Heart right ventricle (tissue), 16 donors: ENCODE data around the gene OR10H1. TPM values are rescaled to one million over a fixed set of nuclear protein-coding genes. Genes with fewer than 3 reads are reported as not detected.
"Not testable (repeated sequence)": the region's sequence is repeated elsewhere in the genome, so short reads cannot be mapped to it uniquely, and the experiment has no call there.

Source experiments
- ATAC-seq, 8 donors: fragments of 200-7000 bp; cut with Tn5 transposase; one replicate each; pipeline ENCODE4 v1.9.1; 2020; ENCODE audit warnings: mild to moderate bottlenecking in 8 of 8, moderate library complexity in 8 of 8, moderate number of reproducible peaks in 1 of 8
- DNase-seq, 2 donors: peaks; one replicate each; pipeline ENCODE4 v3.0.0-alpha.2; 2020
- H3K27ac ChIP-seq, 10 donors: fragments of 200-600 bp; sonication (generic) in 2 of 10; one replicate each; pipeline versions ENCODE4 v1.5.0 to v1.8.0; 2020 to 2022; ENCODE audit warnings: mild to moderate bottlenecking in 3 of 10
- H3K27me3 ChIP-seq, 7 donors: fragments of 200-600 bp; one replicate each; pipeline ENCODE4 v1.8.0; 2021 to 2022; ENCODE audit warnings: mild to moderate bottlenecking in 2 of 7
- H3K36me3 ChIP-seq, 9 donors: fragments of 200-600 bp; sonication (generic) in 1 of 9; one replicate each; pipeline versions ENCODE4 v1.5.0 to v1.8.0; 2020 to 2022; ENCODE audit warnings: mild to moderate bottlenecking in 2 of 9
- H3K4me1 ChIP-seq, 9 donors: fragments of 200-600 bp; sonication (generic) in 1 of 9; one replicate each; pipeline versions ENCODE4 v1.5.0 to v1.8.0; 2020 to 2022; ENCODE audit warnings: mild to moderate bottlenecking in 4 of 9
- H3K4me3 ChIP-seq, 10 donors: fragments of 200-600 bp; sonication (generic) in 2 of 10; one replicate each; pipeline versions ENCODE4 v1.5.0 to v1.8.0; 2020 to 2022; ENCODE audit warnings: mild to moderate bottlenecking in 7 of 10, moderate library complexity in 2 of 10
- H3K9me3 ChIP-seq, 11 donors: fragments of 200-600 bp in 10 of 11; sonication (generic) in 2 of 11; one replicate each; pipeline versions ENCODE4 v1.5.0 to v1.8.0; 2013 to 2022; ENCODE audit warnings: mild to moderate bottlenecking in 2 of 11, control low read depth in 1 of 11, moderate library complexity in 1 of 11
- WGBS, 2 donors: extraction: QIAGEN DNeasy Blood & Tissue Kit; methylation state at CpG; one replicate each; pipeline ENCODE4 v1.1.7; 2013; ENCODE audit warnings: inconsistent platforms in 1 of 2; 5-methylcytosine and 5-hydroxymethylcytosine counted together
- intact Hi-C, 10 donors: fragments of 100-400 bp; cut with DNase I; formaldehyde crosslinking; loops; one replicate each; pipeline versions ENCODE4 v1.11.1 to v1.14.2; 2022
- polyA plus RNA-seq, 2 donors: library from polyadenylated mRNA; stranded (reverse); fragments of 200-250 nt; gene quantifications; one replicate each; pipeline ENCODE4 v1.2.3, GENCODE V29; 2013
- total RNA-seq, 10 donors: library from RNA; stranded (reverse); fragmentation: NEBNext Ultra II Directional in 3 of 10; extraction: Animal tissue kit (Norgen Biotek cat#: 25700) in 3 of 10; gene quantifications; one replicate each; pipeline versions ENCODE4 v1.2.1 to v1.2.4, GENCODE V29; 2021 to 2023
- TF ChIP-seq, protein P1 (sequence below), 9 donors: fragments of 200-600 bp; sonication (generic) in 2 of 9; IDR thresholded peaks; one replicate each; pipeline versions ENCODE4 v1.5.0 to v1.8.0; 2021 to 2022; ENCODE audit warnings: antibody characterized with exemption in 9 of 9, mild to moderate bottlenecking in 5 of 9, moderate library complexity in 1 of 9
- donor health status: Arrhythmogenic right ventricular cardiomyopathy.
- donor health status: ischemic (EF 13 %, LVEDD 7.1; RV severe dilation, severe dysfunction).
- donor health status: healthy with polysubstance abuse.
- donor health status: DM: no; HTN: yes; CAD: no.
- donor health status: DM: no; HTN: no; CAD: no.
- donor health status: ischemic (EF 25% LVEDD 6.9; RV normal size, moderate dysfunction).
- donor health status: ischemic (EF 25% LVEDD 5.7; RV mildly dilated, moderate dysfunction).
- donor health status: healthy.
- donor health status: DM: yes; HTN: yes; CAD: no.
- donor health status: Ischemic cardiomyopathy.
- donor health status: ischemic (EF 35%, LVEDD 5.7; RV mildly dilated, moderate dysfunction).
- donor health status: nonischemic (EF 11% LVEDD 7.7; RV severe dilation, severe dysfunction).
- donor health status: DM: yes; HTN: yes; CAD: no.
- donor health status: PGD.
- donor health status: ischemic (EF 29% LVEDD 5.4; RV normal size, mild dysfunction).
- donor health status: nonischemic (EF 23%, LVEDD 6.1; RV moderate dilation, normal function).

Gene OR10H1
- total and polyA plus RNA-seq, 12 donors: not detected

DNA sequence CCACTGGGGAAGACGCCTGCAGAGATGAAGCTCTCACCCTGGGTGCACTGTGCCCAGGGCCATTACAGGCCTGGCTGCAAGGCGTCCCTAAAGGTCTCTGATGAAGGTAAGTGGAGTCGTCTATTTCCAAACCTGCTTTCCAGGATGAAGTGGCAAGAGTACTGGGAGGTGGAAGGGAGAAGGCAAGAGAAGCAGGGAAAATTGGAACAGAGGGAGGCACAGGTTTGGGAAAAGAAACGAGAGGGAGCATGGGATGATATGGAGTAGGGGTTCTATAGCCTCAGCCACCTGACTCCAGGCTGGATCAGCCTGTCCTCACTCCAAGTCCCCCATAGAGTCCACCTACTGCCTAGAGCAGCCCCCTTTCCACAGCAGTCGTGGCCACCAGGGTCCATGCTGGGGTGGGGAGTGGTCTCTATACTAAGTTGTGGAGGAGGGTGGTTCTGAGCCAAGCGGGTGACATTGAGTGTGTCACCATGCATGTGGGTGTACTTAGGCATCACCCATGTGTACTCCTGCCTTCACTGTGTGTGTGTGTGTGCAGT, 27.8 kb downstream of the OR10H1 start, which contains the start of gene OR10H5:
Gene OR10H5, plus strand, starts transcription at position 51 of the 545 bp plus-strand sequence. CDS start 6,388 bp downstream, outside the sequence.
- H3K27me3 ChIP-seq: peaks cover 0 to 23% (median 0%) of the 10 kb centered on the region in 7 donors
- H3K27ac ChIP-seq: no peak within 1 kb of the TSS
- H3K9me3 ChIP-seq: no peaks in the 10 kb centered on the region
- H3K36me3 ChIP-seq: no peaks in the 10 kb centered on the region
- intact Hi-C loops: no loop called here
- ATAC-seq (no peak), DNase-seq (no peak)
- H3K4me1 ChIP-seq: no peaks in the 10 kb centered on the region
- WGBS, 2 donors: 65 to 67% methylated on average over 6 of the region's 6 CpGs
- H3K4me3 ChIP-seq: no peak within 1 kb of the TSS
- TF ChIP-seq, protein P1, sequence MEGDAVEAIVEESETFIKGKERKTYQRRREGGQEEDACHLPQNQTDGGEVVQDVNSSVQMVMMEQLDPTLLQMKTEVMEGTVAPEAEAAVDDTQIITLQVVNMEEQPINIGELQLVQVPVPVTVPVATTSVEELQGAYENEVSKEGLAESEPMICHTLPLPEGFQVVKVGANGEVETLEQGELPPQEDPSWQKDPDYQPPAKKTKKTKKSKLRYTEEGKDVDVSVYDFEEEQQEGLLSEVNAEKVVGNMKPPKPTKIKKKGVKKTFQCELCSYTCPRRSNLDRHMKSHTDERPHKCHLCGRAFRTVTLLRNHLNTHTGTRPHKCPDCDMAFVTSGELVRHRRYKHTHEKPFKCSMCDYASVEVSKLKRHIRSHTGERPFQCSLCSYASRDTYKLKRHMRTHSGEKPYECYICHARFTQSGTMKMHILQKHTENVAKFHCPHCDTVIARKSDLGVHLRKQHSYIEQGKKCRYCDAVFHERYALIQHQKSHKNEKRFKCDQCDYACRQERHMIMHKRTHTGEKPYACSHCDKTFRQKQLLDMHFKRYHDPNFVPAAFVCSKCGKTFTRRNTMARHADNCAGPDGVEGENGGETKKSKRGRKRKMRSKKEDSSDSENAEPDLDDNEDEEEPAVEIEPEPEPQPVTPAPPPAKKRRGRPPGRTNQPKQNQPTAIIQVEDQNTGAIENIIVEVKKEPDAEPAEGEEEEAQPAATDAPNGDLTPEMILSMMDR (IDR thresholded peaks at IDR 0.05): no peak

DNA sequence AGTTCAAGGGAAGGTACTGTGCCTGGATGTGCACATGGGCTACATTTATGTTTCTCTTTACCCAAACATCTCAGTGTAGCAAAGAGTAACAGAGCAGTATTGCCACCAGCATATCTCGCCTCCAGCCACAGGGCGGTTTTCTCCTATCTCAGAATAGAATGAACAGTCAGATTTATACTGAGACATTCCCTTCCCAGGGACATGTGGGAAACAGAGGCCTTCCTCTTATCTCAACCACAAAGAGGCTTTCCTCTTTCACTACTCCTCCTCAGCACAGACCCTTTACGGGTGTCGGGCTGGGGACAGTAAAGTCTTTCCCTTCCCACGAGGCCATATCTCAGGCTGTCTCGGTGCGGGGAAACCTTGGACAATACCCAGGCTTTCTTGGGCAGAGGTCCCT, 32.6 kb downstream of the OR10H1 start:
- not testable (repeated sequence) for DNase-seq, ATAC-seq, H3K4me3 ChIP-seq, H3K36me3 ChIP-seq, H3K9me3 ChIP-seq, H3K27ac ChIP-seq
- intact Hi-C loops: loop anchor here in 1 of 10 donors (5.0 kb wide), 1 partner anchor 51 kb away; no protein-coding TSS in a partner anchor
- peaks cover 2 to 25% (median 17%) of the 10 kb centered on the region in 9 donors for H3K4me1 ChIP-seq
- 34 to 37% methylated on average over 7 of the region's 7 CpGs for WGBS, 2 donors
- H3K27me3 ChIP-seq: peaks cover 0 to 10% (median 0%) of the 10 kb centered on the region in 7 donors

DNA sequence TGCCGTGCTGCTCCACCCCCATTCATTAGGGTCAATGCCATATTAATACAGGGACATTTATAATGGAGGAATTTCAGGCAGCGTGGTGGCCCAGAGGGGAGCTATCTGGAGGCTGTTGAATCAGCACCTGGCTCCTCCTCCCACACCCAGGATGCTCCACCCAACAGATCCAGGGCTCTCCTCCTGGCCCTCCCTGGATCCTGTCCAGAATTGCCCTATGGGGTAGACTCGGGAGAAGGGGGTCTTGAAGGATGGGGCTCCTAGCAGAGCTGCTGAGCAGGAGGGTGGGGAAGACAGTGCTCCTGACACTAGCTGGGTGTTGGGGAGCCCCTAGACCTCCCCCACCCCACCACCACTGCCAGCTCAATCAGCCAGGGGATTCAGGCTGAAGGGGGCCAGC, 33.3 kb downstream of the OR10H1 start:
- Histone ChIP-seq H3K27ac (no peak overlapping the region), H3K9me3 (no peaks in the 10 kb centered on the region), H3K36me3 (no peaks in the 10 kb centered on the region), H3K4me3 (no peak overlapping the region), H3K4me1 (peaks cover 2 to 31% (median 18%) of the 10 kb centered on the region in 9 donors), H3K27me3 (peaks cover 0 to 5% (median 0%) of the 10 kb centered on the region in 7 donors)
- WGBS, 2 donors: 62 to 69% methylated on average over 3 of the region's 3 CpGs
- TF ChIP-seq, protein P1 (IDR thresholded peaks at IDR 0.05): no peak
- ATAC-seq (no peak), DNase-seq (no peak)
- intact Hi-C loops: loop anchor here in 1 of 10 donors (5.0 kb wide), 1 partner anchor 50 kb away; no protein-coding TSS in a partner anchor

DNA sequence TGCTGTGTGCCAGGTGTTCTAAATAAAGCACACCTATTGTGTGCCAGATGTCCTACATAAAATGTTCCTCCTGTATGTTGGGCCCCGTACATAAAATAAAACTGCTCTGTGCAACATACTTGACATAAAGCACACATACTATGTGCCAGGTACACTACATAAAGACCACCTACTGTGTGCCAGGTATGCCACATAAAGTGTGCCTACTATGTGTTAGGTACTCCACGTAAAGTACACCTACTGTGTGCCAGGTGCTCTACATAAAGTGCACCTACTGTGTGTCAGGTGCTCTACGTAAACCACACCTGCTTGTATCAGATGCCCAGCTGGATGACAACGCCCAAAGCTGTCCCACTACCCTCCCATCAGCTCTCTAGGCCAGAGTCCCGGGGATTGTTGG, 33.8 kb downstream of the OR10H1 start:
- TF ChIP-seq, protein P1 (IDR thresholded peaks at IDR 0.05): no peak
- Histone ChIP-seq H3K27me3 (peaks cover 0 to 3% (median 0%) of the 10 kb centered on the region in 7 donors), H3K9me3 (no peaks in the 10 kb centered on the region), H3K27ac (no peak overlapping the region), H3K36me3 (no peaks in the 10 kb centered on the region), H3K4me3 (no peak overlapping the region), H3K4me1 (peaks cover 2 to 36% (median 18%) of the 10 kb centered on the region in 9 donors)
- intact Hi-C loops: loop anchor here in 1 of 10 donors (5.0 kb wide), 1 partner anchor 49 kb away; no protein-coding TSS in a partner anchor
- DNase-seq (no peak), ATAC-seq (no peak)
- WGBS, 2 donors: 84 to 87% methylated on average over 5 of the region's 5 CpGs
